ENCODE data around the gene CCDC85B.

DNA sequence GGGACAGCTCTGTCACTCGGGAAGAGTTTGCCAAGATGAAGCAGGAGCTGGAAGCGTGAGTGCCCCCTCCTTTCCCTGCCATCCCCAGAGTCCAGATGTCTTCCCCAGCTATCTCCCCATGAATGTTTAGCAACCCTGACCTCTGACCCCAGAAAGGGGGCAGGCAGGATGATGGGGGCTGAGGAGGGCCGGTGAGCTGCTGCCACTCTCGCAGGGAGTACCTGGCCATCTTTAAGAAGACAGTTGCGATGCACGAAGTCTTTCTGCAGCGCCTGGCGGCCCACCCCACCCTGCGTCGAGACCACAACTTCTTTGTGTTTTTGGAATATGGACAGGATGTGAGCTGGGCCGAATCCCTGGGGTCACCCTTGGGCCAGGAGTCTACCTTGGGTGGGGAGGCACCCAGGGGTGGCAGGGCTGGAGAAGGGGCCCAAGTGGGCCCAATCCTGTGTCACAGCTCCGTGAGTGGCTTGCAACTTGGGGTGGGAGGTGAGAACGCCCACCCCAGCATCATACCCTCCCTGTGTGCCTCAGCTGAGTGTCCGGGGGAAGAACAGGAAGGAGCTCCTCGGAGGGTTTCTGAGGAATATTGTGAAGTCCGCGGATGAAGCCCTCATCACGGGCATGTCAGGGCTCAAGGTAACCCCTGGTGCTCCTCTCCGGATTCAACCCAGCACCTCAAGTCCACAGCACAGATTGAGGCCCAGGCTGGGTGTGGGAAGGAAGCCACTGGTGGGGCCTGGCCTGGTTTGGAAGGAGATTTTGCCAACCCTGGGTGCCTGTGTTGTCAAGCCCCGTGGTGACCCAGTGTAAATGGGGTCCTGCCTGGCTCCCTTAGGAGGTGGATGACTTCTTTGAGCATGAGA is 40.0 kb upstream of the CCDC85B start:
- TF ChIP-seq, protein P1, sequence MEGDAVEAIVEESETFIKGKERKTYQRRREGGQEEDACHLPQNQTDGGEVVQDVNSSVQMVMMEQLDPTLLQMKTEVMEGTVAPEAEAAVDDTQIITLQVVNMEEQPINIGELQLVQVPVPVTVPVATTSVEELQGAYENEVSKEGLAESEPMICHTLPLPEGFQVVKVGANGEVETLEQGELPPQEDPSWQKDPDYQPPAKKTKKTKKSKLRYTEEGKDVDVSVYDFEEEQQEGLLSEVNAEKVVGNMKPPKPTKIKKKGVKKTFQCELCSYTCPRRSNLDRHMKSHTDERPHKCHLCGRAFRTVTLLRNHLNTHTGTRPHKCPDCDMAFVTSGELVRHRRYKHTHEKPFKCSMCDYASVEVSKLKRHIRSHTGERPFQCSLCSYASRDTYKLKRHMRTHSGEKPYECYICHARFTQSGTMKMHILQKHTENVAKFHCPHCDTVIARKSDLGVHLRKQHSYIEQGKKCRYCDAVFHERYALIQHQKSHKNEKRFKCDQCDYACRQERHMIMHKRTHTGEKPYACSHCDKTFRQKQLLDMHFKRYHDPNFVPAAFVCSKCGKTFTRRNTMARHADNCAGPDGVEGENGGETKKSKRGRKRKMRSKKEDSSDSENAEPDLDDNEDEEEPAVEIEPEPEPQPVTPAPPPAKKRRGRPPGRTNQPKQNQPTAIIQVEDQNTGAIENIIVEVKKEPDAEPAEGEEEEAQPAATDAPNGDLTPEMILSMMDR (IDR thresholded peaks at IDR 0.05; ENCODE audit: low read length) = no peak
- TF ChIP-seq EZH2 (IDR thresholded peaks at IDR 0.05; ENCODE audit: borderline replicate concordance, low read length) = no peak
